GM10248 (cell line): ENCODE measurements around the gene VSTM2B.
A peak's percentile ranks its signal among the peaks of the same experiment; 100 is the strongest.

Experiments
- CTCF ChIA-PET: fragments of 300-600 bp; sonication (Branson Sonifier 250); formaldehyde crosslinking; extraction: SDS; loops from one replicate; lab custom pipeline; 2021; ENCODE audit warnings: antibody characterized with exemption; lab: Yijun Ruan, JAX
- POLR2A ChIA-PET: fragments of 350-650 bp; sonication (Branson Sonifier 250); formaldehyde crosslinking; extraction: SDS; loops from one replicate; lab custom pipeline; 2020; ENCODE audit warnings: antibody characterized with exemption; lab: Yijun Ruan, JAX
- DNase-seq: peaks from one replicate; pipeline ENCODE4 v3.0.0; 2012; ENCODE audit errors: extremely low spot score
- TF ChIP-seq, protein P1 (sequence below): IDR thresholded peaks from 2 replicates; pipeline ENCODE4 v1.5.1; 2012; ENCODE audit warnings: mild to moderate bottlenecking, low read depth; ENCODE audit errors: extremely low read depth, missing control alignments, control extremely low read depth

The VSTM2B gene

DNA sequence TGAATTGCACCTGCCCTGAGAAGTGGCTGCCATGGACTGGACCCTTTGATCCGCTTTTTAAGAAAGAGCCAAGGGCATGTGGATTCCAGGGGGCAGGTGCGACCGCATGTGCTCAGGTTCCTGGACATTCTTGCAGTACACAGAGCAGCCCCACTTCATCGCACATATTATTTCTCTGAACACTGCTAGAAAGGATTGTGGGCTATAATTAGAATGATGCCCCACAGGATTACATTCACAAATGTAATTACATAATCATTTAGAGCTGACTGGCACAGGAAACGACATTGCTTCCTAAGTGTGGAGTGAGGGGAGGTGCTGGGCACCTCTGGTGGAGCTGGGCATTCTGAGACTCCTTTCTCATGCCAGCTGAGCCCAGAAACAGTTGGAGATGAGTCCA is 37.5 kb upstream of the VSTM2B start:
- TF ChIP-seq, protein P1, sequence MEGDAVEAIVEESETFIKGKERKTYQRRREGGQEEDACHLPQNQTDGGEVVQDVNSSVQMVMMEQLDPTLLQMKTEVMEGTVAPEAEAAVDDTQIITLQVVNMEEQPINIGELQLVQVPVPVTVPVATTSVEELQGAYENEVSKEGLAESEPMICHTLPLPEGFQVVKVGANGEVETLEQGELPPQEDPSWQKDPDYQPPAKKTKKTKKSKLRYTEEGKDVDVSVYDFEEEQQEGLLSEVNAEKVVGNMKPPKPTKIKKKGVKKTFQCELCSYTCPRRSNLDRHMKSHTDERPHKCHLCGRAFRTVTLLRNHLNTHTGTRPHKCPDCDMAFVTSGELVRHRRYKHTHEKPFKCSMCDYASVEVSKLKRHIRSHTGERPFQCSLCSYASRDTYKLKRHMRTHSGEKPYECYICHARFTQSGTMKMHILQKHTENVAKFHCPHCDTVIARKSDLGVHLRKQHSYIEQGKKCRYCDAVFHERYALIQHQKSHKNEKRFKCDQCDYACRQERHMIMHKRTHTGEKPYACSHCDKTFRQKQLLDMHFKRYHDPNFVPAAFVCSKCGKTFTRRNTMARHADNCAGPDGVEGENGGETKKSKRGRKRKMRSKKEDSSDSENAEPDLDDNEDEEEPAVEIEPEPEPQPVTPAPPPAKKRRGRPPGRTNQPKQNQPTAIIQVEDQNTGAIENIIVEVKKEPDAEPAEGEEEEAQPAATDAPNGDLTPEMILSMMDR: no peak
- peak; percentile 2 for DNase-seq
- ChIA-PET POLR2A (no interaction called here), CTCF (interaction anchor here (0.9 kb wide), 1 partner anchor 10 kb away, joined by 3 read pairs; no protein-coding TSS in a partner anchor)

DNA sequence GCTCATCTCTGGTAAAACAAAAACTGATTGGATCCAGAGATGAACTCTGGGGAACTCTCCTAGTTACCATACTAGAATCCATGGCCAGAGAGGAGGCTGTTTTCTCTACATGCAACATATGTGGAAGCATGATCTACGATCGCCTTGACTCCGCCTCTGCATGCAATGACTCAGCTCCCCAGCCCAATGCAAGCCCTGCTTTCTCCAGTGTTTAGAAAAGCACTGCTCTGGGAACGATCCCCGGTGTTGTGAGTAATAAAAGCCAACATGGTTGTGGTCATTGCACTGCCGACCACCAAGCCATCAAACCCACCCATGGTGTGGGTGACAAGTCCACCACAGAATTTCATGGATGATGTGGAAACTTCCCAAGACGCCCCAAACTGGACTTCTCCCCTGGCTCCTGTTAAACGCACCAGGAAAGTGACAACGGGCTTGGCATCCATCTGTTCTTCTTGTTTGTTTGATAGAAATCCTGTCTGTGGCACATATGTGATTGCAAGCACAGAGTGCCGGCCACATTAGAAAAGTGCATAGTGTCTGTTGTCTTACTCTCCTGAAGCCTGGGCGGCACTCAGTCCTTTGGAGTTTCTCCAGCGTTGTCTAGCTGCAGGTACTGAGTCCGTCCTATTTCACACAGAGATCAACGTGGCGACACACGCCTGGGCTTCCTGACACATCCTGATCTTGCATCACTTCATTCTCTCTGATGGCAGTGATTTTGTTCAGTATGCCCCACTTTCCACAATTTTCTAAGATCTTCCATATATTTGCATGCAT is 36.4 kb upstream of the VSTM2B start:
- DNase-seq: peak; percentile 3
- TF ChIP-seq, protein P1: no peak
- CTCF ChIA-PET: no interaction called here
- POLR2A ChIA-PET: no interaction called here

DNA sequence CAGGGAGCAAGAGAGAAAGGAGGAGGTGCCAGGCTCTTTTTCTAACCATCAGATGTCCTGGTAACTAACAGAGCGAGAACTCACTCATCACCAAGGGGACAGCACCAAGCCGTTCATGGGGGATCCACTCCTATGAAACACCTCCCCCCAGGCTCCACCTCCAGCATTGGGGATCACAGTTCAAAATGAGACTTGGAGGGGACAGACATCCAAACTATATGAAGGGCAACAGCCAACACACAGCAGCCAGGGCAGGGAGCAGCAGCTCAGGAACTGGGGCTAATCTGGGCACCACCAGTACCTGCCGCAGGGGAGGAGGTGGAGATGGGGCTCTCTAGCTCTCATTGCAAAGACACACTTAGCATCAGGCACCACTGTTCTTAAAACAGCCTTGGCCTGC is 34.3 kb upstream of the VSTM2B start:
- TF ChIP-seq, protein P1: no peak
- DNase-seq: no peak
- ChIA-PET CTCF (no interaction called here), POLR2A (no interaction called here)

DNA sequence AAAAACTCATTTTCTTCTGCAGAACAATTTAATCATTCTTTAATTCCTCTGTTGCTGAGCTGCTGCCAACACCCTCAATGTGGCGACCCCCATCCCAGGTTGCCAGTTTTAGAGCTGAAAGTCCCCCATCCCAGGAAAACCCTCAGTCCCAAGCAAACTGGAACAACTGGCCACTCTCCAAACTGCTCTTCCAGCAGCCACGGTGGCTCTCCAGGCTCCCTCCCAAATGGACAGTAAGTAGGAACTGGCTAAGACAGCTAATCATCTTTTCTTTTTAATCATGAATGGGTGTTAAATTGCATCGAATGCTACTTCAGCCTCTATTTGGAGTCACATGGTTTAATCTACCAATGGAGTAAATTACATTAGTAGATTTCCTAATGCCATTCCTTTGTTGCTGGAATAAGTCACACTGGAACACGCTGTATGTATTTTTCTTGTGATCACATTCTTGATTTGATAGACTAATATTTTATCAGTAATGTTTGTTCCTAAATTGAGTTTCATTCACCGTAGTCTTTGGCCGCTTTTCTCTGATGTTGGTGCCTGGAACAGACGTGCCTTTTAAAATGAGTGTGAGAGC is 33.7 kb upstream of the VSTM2B start:
- TF ChIP-seq, protein P1: no peak
- DNase-seq: no peak
- ChIA-PET CTCF (no interaction called here), POLR2A (no interaction called here)

DNA sequence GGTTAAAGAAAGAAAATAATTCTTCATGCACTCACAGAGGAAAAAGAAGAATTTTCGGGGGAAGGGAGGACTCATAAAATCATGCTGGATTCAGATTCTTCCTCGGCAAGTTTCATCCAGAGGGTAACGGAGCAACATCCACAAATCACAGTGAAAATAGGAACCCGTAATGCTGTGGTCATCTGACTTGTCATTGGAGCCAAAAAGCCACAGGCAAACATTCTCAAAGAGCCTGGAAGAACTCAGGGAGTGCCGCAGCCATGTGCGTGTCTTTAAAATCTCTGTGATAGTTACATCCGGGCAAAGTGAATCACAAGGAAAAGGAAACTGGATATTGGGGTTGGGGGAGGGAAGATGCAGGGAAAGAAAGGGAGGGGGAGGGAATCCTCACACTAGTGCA is 33.0 kb upstream of the VSTM2B start:
- TF ChIP-seq, protein P1: no peak
- ChIA-PET POLR2A (no interaction called here), CTCF (no interaction called here)
- DNase-seq: no peak

DNA sequence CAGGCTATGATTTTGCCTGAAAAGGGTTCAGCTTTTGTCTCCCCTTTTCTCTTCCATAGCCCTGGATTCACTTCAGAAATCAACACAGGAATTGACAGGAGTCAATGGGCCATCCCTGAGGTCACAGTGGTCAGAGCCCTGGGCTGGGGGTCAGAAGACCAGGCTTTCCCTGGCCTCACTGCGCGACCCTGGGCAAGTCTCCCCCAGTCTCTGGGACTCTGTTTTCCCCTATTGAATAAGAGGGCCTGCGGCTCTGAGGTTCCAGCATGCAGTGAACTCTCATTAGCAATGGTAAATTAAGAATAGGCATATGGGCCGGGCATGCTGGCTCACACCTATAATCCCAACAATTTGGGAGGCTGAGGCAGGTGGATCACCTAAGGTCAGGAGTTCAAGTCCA is 30.7 kb upstream of the VSTM2B start:
- DNase-seq: no peak
- POLR2A ChIA-PET: no interaction called here
- TF ChIP-seq, protein P1: no peak
- CTCF ChIA-PET: no interaction called here
